Measurements from ENCODE around the gene RAB11FIP5.

DNA sequence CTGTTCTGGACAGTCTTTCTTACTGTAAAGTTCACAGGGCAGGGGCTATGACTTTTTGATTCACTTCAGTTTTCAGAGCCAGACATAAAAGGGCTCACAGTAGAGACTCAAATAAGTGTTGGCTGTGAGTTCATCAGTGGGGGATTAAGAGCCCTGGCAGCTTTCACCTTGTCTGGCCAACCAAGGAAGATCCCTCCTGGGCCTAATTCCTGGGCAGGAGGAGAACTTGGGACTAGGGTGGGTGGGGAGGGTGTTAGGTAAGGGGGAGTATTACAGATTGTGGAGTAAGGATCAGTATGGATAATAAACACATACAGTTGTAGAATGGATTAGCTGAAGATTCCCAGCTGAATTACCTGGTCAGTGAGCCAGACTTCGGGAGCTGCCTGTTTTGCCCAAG is 40.3 kb downstream of the RAB11FIP5 start:
- TF ChIP-seq POLR2AphosphoS5 (IDR thresholded peaks at IDR 0.05; ENCODE audit: low read depth, low read length): no peak
- TF ChIP-seq, protein P1, sequence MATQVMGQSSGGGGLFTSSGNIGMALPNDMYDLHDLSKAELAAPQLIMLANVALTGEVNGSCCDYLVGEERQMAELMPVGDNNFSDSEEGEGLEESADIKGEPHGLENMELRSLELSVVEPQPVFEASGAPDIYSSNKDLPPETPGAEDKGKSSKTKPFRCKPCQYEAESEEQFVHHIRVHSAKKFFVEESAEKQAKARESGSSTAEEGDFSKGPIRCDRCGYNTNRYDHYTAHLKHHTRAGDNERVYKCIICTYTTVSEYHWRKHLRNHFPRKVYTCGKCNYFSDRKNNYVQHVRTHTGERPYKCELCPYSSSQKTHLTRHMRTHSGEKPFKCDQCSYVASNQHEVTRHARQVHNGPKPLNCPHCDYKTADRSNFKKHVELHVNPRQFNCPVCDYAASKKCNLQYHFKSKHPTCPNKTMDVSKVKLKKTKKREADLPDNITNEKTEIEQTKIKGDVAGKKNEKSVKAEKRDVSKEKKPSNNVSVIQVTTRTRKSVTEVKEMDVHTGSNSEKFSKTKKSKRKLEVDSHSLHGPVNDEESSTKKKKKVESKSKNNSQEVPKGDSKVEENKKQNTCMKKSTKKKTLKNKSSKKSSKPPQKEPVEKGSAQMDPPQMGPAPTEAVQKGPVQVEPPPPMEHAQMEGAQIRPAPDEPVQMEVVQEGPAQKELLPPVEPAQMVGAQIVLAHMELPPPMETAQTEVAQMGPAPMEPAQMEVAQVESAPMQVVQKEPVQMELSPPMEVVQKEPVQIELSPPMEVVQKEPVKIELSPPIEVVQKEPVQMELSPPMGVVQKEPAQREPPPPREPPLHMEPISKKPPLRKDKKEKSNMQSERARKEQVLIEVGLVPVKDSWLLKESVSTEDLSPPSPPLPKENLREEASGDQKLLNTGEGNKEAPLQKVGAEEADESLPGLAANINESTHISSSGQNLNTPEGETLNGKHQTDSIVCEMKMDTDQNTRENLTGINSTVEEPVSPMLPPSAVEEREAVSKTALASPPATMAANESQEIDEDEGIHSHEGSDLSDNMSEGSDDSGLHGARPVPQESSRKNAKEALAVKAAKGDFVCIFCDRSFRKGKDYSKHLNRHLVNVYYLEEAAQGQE (IDR thresholded peaks at IDR 0.05; ENCODE audit: insufficient read depth in 1 of 2, low read depth in 2 of 2, low read length in 2 of 2): no peak
- TF ChIP-seq SIN3A (IDR thresholded peaks at IDR 0.05; ENCODE audit: borderline replicate concordance, insufficient read depth, low read length): no peak
- no peak for TF ChIP-seq TAF1 (IDR thresholded peaks at IDR 0.05; ENCODE audit: borderline replicate concordance, insufficient read depth, low read length)
- TF ChIP-seq FOXP2 (optimal IDR thresholded peaks at IDR 0.05; ENCODE audit: borderline replicate concordance, extremely low read depth, extremely low read length, insufficient read depth): no peak
